LNCaP clone FGC (cell line): ENCODE results near the gene PHF21A.

Experiments
- DNase-seq: peaks from one replicate; pipeline ENCODE4 v3.0.0-alpha.2; 2011; ENCODE audit warnings: low read depth
- H3K4me3 ChIP-seq: 2 replicates; pipeline ENCODE4 v1.5.1; 2011; ENCODE audit warnings: mild to moderate bottlenecking, low read depth, low read length, control low read depth
- TF ChIP-seq, protein P1 (sequence below): IDR thresholded peaks from 2 replicates; pipeline ENCODE4 v1.5.1; 2012; ENCODE audit warnings: mild to moderate bottlenecking; ENCODE audit not compliant: control insufficient read depth, insufficient read depth; ENCODE audit errors: extremely low read depth

Gene PHF21A

DNA sequence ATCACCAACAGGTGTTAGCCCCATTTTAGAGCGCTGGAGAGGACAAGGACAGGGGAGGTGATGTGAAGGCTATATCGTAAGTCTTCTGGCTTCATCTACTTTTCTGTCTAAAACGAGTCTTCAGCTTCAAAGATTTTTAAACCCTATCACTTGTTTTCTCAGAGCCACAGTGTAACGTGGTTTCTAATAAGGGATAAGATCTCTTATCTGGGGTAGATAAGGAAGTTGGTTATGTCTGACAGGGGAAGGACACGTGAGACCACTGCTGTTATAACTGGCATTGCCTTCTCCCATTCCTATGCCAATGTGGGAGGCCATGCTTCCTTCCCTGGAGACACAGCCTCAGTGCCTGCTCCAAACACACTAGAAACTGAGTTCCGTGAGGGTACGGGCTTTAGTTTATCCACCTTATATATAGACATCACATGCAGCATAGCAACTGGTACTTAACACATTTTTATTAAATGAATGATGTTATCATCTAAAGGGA lies 159.5 kb downstream of the PHF21A start:
- no peak overlapping the region for H3K4me3 ChIP-seq
- TF ChIP-seq, protein P1, sequence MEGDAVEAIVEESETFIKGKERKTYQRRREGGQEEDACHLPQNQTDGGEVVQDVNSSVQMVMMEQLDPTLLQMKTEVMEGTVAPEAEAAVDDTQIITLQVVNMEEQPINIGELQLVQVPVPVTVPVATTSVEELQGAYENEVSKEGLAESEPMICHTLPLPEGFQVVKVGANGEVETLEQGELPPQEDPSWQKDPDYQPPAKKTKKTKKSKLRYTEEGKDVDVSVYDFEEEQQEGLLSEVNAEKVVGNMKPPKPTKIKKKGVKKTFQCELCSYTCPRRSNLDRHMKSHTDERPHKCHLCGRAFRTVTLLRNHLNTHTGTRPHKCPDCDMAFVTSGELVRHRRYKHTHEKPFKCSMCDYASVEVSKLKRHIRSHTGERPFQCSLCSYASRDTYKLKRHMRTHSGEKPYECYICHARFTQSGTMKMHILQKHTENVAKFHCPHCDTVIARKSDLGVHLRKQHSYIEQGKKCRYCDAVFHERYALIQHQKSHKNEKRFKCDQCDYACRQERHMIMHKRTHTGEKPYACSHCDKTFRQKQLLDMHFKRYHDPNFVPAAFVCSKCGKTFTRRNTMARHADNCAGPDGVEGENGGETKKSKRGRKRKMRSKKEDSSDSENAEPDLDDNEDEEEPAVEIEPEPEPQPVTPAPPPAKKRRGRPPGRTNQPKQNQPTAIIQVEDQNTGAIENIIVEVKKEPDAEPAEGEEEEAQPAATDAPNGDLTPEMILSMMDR = no peak
- no peak for DNase-seq

DNA sequence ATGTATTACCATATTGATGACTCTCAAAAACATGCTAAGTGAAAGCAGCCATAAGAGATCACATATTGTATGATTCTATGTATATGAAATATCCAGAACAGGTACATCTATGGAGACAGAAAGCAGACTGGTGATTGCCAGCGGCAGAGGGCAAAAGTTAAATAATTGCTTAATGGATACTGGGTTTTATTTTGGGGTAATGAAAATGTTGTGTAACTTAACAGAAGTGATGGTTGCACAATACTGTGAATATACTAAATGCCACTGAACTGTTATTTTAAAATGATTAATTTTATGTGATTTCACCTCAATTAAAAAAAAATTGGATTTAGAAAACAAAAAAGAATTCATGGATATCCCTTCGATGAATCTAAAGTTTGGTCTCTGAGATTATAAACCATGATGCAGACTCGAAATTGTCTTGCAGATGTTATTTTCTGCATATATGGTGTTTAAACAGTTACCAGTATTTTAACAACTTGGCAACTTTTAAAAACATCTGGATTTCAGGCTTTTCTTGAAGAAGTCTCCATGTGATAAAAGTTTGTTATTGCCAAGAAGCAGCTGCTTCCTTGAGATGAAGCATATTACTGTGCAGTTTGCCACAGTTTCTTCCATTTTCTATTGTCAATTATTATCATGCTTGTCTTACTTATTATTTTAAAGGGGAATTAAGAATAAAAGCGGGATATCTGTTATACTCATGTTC lies 160.7 kb downstream of the PHF21A start:
- no peak for DNase-seq
- TF ChIP-seq, protein P1 = no peak
- no peak overlapping the region for H3K4me3 ChIP-seq

DNA sequence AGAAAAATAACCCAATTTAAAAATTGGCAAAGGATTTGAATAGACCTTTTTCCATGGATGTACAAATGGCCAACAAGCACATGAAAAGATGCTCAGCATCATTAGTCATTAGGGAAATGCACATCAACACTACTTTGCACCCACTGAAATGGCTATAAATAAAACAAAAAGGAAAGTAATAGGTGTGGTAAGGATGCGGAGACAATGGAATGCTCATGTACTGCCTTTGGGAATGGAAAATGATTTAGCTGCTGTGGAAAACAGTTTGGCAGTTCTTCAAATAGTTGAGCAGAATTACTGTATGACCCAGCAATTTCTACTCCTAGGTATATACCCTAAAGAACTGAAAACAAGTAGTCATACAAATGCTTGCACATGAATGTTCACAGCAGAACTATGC lies 161.4 kb downstream of the PHF21A start:
- H3K4me3 ChIP-seq = no peak overlapping the region
- DNase-seq = no peak
- TF ChIP-seq, protein P1 = no peak

DNA sequence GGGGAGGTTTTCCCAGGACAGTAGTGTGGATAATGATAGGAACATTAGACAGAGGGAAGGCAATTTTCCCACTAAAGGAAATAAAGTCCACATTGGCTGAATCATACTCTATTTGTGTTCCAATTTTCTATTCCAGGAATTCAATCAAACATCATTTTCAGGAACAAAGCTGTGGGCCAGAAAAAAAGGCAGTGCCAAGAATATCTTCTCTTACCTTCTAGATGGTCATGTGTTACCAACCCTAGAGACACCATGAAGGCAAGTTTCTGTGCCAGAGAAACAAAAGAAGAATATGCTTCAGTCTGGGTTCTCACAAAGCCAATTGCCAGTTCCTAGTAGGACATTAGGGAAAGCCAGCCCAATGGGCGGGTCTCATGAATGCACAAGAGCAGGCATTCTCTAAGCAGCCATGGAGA lies 171.3 kb downstream of the PHF21A start:
- no peak overlapping the region for H3K4me3 ChIP-seq
- TF ChIP-seq, protein P1 = no peak
- DNase-seq = no peak

DNA sequence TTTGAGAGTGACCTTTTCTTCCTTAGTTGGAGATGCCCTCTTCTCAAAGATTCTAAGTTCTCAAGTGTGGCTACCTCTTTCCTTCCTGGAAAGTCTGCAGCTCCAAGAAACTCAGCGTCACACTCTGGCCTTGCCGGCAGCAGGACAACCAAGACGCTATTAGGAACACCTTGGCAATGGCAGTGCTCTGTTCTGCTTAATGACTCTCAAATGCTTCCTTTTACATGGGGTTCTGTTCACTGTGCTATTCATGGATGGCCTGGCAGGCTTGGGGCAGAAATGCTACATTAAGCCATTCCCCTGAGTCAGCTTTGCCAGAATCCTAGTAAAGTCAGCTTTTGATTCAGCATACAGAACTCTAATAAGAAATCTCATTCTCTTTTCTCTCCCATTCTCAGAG lies 172.9 kb downstream of the PHF21A start:
- TF ChIP-seq, protein P1 = no peak
- DNase-seq = no peak
- H3K4me3 ChIP-seq = no peak overlapping the region

DNA sequence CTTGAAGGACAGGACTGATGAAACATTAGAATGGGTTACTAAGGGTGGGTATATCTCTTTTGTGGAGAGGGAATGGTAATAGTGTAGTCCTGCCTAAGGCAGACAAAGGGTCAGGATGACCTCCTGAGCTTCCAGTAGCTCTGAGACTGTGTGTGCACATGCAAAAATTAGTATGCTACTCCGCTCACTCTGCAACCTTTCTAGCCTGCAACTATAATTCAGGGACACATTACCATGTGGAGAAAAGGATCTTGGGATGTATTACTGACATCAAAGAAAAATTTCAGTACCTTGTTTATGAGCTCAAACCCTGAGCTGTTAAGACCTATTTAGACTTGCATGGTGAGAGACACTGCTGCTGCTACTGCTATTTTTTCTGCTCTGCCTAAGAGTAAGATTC lies 173.4 kb downstream of the PHF21A start:
- TF ChIP-seq, protein P1 = no peak
- H3K4me3 ChIP-seq = no peak overlapping the region
- DNase-seq = no peak

DNA sequence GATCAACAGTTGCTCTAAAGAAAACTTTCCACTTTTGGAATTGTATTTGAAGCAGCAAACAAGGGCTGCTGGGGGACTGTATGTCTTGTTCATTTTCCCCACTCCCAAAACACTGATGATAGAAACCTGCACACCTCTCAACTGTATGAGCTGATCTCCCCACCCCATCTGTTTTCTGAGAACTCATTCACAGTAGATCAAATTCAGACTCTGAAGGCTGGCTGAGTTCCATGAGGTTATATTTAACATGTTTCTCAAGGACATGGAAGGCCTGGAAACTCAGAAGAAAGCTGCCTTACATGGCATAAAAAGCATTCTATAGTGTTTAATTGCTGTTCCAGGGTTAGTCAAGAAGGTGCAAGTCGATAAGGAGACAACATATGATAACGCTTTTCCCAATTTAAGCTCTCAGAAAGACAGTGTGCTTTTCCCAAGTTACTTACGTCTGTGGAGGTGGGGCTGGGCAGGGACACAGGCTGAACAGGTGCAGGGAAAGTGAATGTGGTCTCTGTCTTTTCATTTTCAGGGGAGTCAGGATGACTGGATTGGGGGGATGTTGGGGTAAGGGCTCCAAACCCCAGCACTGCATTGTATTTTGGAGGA lies 175.8 kb downstream of the PHF21A start:
- no peak for DNase-seq
- H3K4me3 ChIP-seq = no peak overlapping the region
- TF ChIP-seq, protein P1 = no peak
